Measurements from ENCODE around the gene GPR50.

Gene GPR50

DNA sequence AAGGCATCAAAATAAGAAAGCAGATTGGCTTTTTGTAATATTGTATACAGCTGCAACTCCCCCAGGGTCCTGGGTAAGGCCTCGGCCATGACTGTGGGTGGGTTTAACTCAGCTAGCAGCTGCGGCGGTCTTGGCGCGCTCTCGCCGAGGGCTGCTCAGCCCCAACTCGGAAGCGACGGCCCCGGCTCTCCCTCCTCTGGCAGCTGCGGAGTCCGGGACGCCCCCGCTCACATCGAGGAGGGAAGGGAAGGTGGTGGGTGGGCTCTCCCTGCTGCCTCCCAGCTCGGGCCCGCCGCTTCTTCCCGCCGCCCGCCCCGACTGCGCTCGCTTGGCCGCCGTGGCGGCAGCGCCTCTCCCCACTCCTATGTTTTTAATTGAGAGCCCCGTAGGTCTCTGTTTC lies 51.2 kb downstream of the GPR50 start:
- TF ChIP-seq TEAD4 (IDR thresholded peaks at IDR 0.05), result no peak
- no peak for TF ChIP-seq EGR1 (IDR thresholded peaks at IDR 0.05)
- TF ChIP-seq CEBPB (IDR thresholded peaks at IDR 0.05), result no peak
- no peak for TF ChIP-seq RAD21 (IDR thresholded peaks at IDR 0.05; ENCODE audit: low read depth)
- TF ChIP-seq ZBTB7A (IDR thresholded peaks at IDR 0.05; ENCODE audit: low read depth), result no peak
- no peak for TF ChIP-seq TCF12 (IDR thresholded peaks at IDR 0.05; ENCODE audit: low read depth)
- no peak for TF ChIP-seq USF1 (IDR thresholded peaks at IDR 0.05)
- TF ChIP-seq, protein P1, sequence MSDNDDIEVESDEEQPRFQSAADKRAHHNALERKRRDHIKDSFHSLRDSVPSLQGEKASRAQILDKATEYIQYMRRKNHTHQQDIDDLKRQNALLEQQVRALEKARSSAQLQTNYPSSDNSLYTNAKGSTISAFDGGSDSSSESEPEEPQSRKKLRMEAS (IDR thresholded peaks at IDR 0.05), result no peak
- no peak for TF ChIP-seq REST (IDR thresholded peaks at IDR 0.05; ENCODE audit: low read depth)
- no peak for TF ChIP-seq FOXM1 (IDR thresholded peaks at IDR 0.05; ENCODE audit: borderline replicate concordance, low read depth)
- no peak for TF ChIP-seq EP300 (IDR thresholded peaks at IDR 0.05; ENCODE audit: borderline replicate concordance)
- TF ChIP-seq NFIC (IDR thresholded peaks at IDR 0.05), result no peak
- TF ChIP-seq CREB1 (IDR thresholded peaks at IDR 0.05; ENCODE audit: low read depth), result no peak
- no peak for TF ChIP-seq TAF1 (IDR thresholded peaks at IDR 0.05; ENCODE audit: low read depth)
- TF ChIP-seq YY1 (IDR thresholded peaks at IDR 0.05; ENCODE audit: low read depth), result no peak

- no peak for TF ChIP-seq CREB1 (IDR thresholded peaks at IDR 0.05; ENCODE audit: low read depth)
These were observed 52.6 kb downstream of the GPR50 start for GRCh38 chrX:151228935-151229334.
